ENCODE results near the gene CIC. TPM values are rescaled to one million over a fixed set of nuclear protein-coding genes. Genes with fewer than 3 reads are reported as not detected.

The CIC gene
- total and polyA plus RNA-seq, 9 of the 15 experiments (the other 6 are each of a cell fraction or from before 2014, with no cell fraction given) = 0.07 to 44.7 (median 8.6) TPM

DNA sequence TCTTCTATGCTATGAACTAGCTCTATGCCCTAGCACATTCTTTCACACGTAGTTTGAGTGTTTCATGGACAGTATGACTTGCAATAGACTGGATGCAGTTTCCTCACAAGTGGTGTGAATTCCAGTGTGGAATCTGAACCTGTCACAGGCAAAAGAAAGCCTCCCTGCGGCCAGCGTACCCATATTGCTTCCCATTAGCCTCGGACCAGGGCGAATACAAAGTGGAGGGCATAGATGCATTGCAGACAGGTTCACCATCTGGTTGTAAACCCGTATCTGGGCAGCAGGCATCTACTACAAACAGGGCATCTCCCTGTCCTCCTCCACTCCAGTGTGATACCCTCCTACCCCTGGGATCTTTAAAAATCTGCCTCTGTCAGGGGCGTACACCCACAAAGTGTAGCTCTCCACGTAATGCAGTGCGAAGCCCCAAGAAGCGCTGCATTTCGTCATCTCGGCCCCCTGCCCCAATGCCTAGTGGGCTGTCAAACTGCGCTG, 1.4 kb upstream of the CIC start (continued):
- no peak for TF ChIP-seq MEF2D (tag; conservative IDR thresholded peaks at IDR 0.05; ENCODE audit: low read depth)
- 0 out of 2 replicates have a peak, but pooled peaks have one; percentile 71 for TF ChIP-seq HDGF (IDR thresholded peaks at IDR 0.05)
- 0 out of 2 replicates have a peak, but pooled peaks have one; percentile 41 for TF ChIP-seq HDAC8 (tag; IDR thresholded peaks at IDR 0.05)
- TF ChIP-seq MEIS2 (IDR thresholded peaks at IDR 0.05; ENCODE audit: partially characterized antibody) = no peak
- no peak for TF ChIP-seq ZNF23 (CRISPR knock-in tag; IDR thresholded peaks at IDR 0.05)
- peak; percentile 86; the same call in 1 of the 2 replicates for TF ChIP-seq ZC3H4 (CRISPR knock-in tag; IDR thresholded peaks at IDR 0.05; ENCODE audit: borderline replicate concordance)
- peak; percentile 66; the same call in 1 of the 2 replicates for TF ChIP-seq PHF8 (IDR thresholded peaks at IDR 0.05; ENCODE audit: borderline replicate concordance, low read length)
- TF ChIP-seq, protein P1, sequence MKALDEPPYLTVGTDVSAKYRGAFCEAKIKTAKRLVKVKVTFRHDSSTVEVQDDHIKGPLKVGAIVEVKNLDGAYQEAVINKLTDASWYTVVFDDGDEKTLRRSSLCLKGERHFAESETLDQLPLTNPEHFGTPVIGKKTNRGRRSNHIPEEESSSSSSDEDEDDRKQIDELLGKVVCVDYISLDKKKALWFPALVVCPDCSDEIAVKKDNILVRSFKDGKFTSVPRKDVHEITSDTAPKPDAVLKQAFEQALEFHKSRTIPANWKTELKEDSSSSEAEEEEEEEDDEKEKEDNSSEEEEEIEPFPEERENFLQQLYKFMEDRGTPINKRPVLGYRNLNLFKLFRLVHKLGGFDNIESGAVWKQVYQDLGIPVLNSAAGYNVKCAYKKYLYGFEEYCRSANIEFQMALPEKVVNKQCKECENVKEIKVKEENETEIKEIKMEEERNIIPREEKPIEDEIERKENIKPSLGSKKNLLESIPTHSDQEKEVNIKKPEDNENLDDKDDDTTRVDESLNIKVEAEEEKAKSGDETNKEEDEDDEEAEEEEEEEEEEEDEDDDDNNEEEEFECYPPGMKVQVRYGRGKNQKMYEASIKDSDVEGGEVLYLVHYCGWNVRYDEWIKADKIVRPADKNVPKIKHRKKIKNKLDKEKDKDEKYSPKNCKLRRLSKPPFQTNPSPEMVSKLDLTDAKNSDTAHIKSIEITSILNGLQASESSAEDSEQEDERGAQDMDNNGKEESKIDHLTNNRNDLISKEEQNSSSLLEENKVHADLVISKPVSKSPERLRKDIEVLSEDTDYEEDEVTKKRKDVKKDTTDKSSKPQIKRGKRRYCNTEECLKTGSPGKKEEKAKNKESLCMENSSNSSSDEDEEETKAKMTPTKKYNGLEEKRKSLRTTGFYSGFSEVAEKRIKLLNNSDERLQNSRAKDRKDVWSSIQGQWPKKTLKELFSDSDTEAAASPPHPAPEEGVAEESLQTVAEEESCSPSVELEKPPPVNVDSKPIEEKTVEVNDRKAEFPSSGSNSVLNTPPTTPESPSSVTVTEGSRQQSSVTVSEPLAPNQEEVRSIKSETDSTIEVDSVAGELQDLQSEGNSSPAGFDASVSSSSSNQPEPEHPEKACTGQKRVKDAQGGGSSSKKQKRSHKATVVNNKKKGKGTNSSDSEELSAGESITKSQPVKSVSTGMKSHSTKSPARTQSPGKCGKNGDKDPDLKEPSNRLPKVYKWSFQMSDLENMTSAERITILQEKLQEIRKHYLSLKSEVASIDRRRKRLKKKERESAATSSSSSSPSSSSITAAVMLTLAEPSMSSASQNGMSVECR (CRISPR knock-in tag; IDR thresholded peaks at IDR 0.05) = peak; percentile 67; the same call in 1 of the 2 replicates
- no peak for TF ChIP-seq ZNF282 (CRISPR knock-in tag; IDR thresholded peaks at IDR 0.05)
- TF ChIP-seq GABPB2 (CRISPR knock-in tag; conservative IDR thresholded peaks at IDR 0.05) = 0 out of 2 replicates have a peak, but pooled peaks have one; percentile 19
- TF ChIP-seq TAF9B (IDR thresholded peaks at IDR 0.05; ENCODE audit: partially characterized antibody) = no peak
- no peak for TF ChIP-seq RCOR1 (IDR thresholded peaks at IDR 0.05; ENCODE audit: borderline replicate concordance in 1 of 2, low read depth in 2 of 2, low read length in 2 of 2)
- TF ChIP-seq TEAD2 (tag; IDR thresholded peaks at IDR 0.05) = no peak
- TF ChIP-seq, protein P2, sequence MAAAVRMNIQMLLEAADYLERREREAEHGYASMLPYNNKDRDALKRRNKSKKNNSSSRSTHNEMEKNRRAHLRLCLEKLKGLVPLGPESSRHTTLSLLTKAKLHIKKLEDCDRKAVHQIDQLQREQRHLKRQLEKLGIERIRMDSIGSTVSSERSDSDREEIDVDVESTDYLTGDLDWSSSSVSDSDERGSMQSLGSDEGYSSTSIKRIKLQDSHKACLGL (CRISPR knock-in tag; IDR thresholded peaks at IDR 0.05; ENCODE audit: borderline replicate concordance, poor library complexity, severe bottlenecking) = no peak
- 0 out of 2 replicates have a peak, but pooled peaks have one; percentile 50 for TF ChIP-seq GATAD2A (IDR thresholded peaks at IDR 0.05)
- no peak for TF ChIP-seq ZNF274 (IDR thresholded peaks at IDR 0.05; ENCODE audit: borderline replicate concordance, low read depth, low read length)
- TF ChIP-seq EGR1 (conservative IDR thresholded peaks at IDR 0.05) = no peak
- TF ChIP-seq, protein P3, sequence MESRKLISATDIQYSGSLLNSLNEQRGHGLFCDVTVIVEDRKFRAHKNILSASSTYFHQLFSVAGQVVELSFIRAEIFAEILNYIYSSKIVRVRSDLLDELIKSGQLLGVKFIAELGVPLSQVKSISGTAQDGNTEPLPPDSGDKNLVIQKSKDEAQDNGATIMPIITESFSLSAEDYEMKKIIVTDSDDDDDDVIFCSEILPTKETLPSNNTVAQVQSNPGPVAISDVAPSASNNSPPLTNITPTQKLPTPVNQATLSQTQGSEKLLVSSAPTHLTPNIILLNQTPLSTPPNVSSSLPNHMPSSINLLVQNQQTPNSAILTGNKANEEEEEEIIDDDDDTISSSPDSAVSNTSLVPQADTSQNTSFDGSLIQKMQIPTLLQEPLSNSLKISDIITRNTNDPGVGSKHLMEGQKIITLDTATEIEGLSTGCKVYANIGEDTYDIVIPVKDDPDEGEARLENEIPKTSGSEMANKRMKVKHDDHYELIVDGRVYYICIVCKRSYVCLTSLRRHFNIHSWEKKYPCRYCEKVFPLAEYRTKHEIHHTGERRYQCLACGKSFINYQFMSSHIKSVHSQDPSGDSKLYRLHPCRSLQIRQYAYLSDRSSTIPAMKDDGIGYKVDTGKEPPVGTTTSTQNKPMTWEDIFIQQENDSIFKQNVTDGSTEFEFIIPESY (CRISPR knock-in tag; IDR thresholded peaks at IDR 0.05) = 0 out of 2 replicates have a peak, but pooled peaks have one; percentile 37
- no peak for TF ChIP-seq RB1 (IDR thresholded peaks at IDR 0.05; ENCODE audit: low read depth)
- TF ChIP-seq, protein P4, sequence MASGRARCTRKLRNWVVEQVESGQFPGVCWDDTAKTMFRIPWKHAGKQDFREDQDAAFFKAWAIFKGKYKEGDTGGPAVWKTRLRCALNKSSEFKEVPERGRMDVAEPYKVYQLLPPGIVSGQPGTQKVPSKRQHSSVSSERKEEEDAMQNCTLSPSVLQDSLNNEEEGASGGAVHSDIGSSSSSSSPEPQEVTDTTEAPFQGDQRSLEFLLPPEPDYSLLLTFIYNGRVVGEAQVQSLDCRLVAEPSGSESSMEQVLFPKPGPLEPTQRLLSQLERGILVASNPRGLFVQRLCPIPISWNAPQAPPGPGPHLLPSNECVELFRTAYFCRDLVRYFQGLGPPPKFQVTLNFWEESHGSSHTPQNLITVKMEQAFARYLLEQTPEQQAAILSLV (tag; IDR thresholded peaks at IDR 0.05) = no peak
- TF ChIP-seq ATF1 (CRISPR knock-in tag; IDR thresholded peaks at IDR 0.05) = no peak
- no peak for TF ChIP-seq ATF1 (tag; IDR thresholded peaks at IDR 0.05)
- TF ChIP-seq PML (IDR thresholded peaks at IDR 0.05; ENCODE audit: low read length) = no peak
